CD4-positive, alpha-beta T cell treated with Interleukin-4 for 4 hours (primary cell): ENCODE measurements around the gene INTU.
A peak's percentile ranks its signal among the peaks of the same experiment; 100 is the strongest.
"Not testable (repeated sequence)": the region's sequence is repeated elsewhere in the genome, so short reads cannot be mapped to it uniquely, and the experiment has no call there.

ENCODE experiments used
- DNase-seq: peaks from one replicate; pipeline ENCODE4 v3.0.0-alpha.2; 2020

Gene INTU

DNA sequence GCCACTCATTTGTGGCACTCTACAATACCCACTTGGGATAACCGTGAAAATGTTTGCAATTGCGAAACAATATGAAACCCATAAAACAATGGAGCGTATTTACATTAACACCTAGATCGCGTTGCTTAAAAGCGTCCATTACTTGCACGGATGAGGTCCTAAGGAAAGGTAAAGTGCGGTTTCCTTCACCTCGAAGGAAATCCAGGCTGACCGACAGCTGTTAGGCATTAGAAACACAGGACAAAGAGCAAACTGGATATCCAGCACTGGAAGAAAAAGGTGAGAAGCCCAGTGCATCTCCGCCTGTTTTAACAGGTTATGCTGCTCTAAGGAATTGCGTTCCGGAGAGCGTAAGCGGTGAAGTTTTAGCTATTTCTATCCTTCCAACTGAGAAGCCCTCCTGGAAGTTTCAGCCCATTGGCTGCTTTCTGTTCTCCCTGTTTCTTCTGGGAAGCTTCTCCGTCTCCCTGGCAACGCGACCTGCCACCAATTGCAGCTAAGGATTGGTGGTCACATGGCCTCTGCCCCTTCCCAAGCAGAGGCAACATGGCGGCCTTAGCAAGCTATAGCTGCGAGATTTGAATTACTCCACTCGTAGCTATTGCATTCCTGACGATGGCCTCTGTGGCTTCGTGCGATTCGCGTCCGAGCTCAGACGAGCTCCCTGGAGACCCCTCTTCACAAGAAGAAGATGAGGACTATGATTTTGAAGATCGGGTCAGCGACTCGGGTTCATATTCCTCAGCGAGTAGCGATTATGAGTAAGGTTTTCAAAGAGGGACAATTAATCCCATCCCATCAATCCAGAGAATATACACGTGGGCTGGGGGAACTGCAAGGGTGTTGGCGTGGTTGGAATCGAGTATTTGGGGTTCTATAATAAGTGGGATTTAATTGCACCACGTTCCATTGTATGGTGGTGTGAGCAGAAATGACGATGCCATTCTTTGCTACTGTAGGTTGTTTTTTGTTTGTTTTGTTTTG is at the start of gene INTU:
Gene INTU, plus strand, starts transcription at position 538 of the 984 bp plus-strand sequence. Its CDS starts 78 bp downstream, at position 616.
- peak; percentile 15 for DNase-seq

DNA sequence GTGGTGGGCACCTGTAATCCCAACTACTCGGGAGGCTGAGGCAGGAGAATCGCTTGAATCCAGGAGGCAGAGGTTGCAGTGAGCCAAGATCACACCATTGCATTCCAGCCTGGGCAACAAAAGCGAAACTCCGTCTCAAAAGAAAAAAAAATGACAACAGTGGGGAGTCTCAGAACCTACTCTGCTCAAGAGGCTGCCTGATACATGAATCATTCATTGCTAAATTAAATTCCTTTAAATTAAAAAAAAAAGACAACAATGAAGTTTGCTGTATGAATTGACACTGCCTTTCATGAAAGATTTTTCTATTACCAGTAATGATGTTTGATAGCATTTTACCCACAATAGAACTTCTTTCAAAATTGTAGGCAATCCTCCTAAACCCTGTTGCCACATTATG is 46.3 kb upstream of the INTU start:
- DNase-seq, result not testable (repeated sequence)

DNA sequence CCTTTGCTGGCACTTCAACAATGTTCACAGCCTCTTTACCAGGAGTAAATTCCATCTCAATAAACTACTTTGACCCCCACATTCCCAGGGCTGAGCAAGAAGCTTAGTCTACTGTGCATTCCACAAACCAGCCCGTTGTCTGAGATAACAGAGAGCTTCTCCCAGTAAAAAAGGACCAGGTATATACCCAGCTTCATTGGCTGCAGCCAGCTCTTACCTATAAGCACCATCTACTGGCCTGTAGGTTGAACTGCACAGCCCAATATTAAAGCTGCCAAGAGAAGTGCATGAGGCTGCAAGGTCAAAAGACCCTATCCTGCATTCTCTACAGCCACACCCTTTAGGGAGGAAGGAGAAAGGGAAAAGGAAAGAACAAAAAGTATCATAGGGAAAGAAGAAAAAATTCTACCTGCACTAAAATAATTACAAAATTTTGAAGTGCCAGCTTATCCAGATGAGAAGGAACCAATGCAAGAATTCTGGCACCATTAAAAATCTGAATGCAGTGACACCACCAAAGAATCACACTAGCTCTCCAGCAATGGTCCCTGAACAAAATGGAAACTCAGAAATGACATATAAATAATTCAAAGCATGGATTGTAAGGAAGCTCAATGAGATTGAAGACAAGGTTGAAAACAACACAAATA is 45.7 kb upstream of the INTU start:
- peak; percentile 2 for DNase-seq

DNA sequence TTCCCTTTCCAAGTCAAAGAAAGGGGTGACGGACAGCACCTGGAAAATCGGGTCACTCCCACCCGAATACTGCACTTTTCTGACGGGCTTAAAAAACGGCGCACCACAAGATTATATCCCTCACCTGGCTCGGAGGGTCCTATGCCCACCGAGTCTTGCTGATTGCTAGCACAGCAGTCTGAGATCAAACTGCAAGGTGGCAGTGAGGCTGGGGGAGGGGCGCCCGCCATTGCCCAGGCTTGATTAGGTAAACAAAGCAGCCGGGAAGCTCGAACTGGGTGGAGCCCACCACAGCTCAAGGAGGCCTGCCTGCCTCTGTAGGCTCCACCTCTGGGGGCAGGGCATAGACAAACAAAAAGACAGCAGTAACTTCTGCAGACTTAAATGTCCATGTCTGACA is 43.6 kb upstream of the INTU start:
- DNase-seq, result not testable (repeated sequence)

DNA sequence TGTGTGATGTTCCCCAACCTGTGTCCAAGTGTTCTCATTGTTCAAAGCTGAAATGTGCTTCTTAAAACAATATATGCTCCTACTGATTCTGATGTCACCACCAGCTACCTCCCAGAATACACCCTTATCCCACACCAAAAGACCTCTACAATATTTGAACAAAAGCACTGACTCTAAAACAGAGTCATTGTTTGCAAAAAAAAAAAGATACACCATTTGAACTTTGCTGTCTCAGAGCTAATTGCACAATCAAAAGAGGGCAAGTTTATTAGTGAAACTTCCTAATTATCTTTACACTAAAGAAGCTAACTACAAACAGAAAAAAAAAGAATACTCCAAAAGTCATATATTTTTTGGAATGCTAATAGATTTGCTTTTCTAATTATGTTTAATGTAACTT is 34.1 kb upstream of the INTU start:
- no peak for DNase-seq

DNA sequence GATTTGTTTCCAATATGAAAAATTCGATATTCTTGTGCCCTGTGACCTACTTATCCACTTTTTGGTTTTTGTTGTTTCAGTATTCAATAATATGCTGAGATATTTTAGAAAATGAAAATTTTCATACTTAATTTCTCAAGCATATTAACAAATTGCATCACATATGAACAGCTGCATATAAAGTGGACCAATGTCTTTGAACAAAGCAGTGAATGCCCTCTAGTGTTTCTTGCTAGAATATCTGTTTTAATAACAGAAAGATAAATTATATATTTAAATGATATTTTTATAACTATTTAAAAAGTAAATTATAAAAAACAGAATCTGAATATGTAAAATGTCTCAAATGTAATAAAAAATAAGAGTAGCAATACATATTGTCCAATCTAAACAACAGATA is 31.7 kb upstream of the INTU start:
- DNase-seq, result no peak

DNA sequence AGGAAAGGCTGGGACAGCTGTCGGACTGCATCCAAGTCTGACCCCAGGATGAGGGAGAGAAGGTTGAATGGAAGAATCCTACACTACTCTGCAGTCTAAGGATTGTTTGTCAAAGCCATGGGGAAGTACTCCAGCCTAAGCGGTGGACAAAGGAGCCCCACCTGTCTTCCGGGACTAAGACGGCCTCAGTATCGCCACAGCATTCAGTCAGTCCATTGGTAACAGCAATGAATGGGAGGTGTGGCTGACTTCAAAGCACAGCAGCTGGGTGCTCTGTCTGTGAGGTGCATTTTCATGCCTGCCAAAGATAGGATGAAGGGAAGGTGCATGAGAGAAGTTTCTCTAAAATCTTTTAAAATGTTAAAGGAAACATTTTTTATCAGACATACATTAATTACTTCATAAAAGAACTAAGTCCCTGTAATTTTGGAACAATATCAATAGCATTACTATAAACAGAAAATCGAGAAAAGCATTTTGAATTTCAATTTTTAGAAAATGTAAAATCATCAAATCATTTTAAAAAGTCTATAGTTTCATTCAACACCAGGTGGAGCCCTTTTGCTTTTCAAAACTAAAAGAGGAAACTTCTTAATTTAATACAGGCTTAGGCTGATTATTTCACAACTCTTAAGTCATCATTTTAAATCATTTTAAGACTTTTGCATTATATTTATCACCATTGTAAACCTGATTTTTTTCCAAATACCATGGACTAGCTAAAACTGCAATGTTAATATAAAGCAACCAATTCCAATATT is 27.6 kb upstream of the INTU start:
- no peak for DNase-seq

DNA sequence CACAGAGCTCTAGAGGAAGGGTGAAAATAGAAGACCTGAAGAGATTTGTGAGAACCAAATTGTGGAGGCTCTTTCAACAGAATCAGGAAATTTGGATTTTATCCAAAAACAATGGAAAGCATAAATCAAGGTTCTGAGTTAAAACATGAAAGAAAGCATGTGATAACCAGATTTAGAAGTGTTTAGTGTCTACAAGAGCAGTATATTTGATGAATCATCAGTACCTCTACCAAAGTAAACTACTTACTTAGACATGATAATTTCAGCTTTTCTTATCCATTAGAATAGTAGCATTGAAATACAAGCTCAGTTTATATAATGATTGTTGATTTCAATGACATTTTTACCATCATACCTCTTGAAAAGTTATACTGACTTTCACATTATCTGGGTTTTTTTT is 25.9 kb upstream of the INTU start:
- no peak for DNase-seq

DNA sequence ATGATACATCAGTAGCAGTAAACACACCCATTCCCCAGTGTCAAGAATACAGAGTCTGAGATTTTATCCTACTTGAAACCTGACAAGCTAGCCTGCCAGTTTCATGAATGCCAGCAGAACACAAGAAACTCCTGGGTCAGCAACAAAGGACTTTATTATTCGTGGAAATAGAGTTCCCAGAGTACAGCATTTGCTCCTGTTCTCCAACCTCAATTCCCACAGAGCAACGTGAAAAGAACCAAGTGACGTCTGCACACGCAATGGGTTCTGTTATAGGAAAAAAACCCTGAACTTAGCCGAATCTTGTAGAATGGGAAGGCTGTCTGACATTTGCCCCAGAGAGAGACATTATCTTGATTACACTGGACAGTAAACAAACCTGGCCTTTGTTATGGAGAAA is 23.3 kb upstream of the INTU start:
- no peak for DNase-seq

DNA sequence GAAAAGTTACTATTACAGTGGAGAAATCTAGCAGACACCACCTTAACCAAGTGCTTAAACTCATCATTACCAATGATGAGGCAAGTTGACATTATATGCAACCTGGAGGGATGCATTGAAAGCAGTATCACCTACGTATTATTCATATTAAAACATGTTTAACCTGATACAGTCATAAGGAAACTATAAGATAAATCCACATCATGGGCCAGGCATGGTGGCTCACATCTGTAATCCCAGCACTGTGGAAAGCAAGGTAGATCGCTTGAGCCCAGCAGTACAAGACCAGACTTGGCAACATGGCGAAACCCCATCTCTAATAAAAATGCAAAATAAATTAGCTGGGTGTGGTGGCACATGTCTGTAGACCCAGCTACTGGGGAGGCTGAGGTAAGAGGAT is 22.3 kb upstream of the INTU start:
- DNase-seq, result no peak

DNA sequence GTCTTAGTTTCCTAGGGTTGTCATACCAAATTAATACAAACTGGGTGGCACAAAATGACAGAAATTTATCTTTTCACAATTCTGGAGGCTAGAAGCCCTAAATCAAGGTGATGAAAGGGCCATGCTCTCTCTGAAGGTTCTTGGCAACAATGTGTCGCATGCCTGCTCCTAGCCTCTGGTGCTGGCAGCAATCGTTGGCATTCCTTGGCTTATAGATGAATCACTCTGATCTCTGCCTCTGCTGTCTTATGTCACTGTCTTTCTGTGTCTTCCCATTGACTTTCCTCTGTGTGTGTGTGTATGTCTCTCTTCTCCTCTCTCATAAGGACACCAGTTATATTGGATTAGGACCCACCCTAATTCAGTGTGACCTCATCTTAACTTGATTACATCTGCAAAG is 15.9 kb upstream of the INTU start:
- DNase-seq, result no peak

DNA sequence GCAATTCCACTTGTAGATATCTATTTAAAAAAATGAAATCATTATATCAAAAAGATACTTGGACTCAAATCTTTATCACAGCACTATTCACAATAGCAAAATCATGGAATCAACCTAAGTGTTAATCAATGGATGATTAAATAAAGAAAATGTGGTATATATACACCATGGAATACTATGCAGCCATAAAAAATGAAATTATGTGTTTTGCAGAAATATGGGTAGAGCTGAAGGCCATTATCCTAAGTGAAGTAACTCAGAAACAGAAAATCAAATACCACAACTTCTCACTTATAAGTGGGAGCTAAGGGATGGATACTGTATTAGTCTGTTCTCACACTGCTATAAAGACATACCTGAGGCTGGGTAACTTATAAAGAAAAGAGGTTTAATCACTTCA is 14.3 kb upstream of the INTU start:
- no peak for DNase-seq

DNA sequence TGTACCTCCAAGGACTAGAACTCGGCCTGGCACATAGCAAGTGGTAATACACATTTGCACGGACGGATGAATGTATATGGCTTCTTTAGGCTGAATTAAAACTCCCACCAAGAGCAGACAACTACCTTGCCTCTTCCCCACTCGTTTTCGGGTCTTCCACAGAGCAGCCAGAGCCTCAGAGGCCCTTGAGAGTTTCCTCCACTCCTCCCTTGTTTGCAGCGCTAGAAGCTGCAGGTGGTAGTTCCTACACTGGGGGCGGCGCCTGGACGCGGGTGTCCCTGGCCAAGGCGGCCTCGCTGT is 10.2 kb upstream of the INTU start:
- DNase-seq, result no peak

DNA sequence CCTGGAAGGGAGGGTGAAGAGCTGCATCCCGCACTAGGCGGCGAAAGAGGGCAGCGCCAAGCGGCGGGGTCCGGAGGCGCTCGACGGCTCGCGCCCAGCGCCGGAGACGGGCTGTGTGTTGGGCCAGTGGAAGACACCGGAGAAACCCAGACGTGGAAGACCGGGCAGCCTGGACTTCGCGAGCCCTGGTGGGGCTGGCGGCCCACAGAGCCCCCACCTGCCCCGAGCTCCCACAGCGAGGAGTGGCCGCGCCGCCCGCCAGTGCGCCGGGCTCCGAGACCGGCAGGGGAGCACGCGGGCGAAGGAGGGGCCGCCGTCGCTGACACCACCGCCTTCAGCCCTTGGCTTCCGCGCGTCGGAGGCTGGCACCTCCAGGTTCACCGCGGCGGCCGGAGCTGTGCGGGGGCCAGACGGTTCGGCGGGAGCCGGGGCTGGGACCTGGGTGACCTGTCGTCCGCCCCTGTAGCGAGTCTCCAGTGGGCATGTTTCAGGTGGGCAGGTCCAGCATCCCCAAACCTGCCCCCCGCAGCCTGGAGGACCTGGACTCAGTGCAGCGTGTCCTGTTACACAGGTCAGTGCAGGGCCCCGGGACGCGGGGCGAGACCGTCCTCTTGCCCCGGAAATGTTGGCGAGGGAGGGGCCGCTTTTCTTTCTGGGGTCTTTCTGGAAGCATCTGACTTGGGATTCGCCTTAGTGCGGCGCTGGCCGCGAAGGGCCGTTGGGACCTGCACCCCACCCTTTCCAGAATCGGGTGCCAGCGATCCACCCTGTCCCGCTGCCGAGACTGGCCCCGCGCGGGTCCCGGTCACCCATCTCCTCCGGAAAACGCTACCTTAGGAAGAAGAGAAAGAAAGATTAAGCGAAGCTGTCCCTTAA is 9.6 kb upstream of the INTU start:
- DNase-seq, result no peak

DNA sequence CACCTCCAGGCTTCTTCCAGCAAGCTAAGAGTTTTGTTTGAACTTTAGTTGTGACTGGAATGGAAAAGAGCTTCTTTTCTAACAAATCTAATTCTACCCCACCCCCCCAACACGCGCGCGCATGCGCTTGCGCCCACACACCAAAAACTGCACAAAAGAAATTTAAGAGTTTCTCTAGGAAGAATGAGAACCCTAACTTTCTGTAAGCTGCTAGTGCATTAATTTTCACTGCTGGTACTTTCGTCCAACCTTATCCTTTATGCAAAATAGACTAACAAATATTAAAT is 9.0 kb upstream of the INTU start:
- no peak for DNase-seq

DNA sequence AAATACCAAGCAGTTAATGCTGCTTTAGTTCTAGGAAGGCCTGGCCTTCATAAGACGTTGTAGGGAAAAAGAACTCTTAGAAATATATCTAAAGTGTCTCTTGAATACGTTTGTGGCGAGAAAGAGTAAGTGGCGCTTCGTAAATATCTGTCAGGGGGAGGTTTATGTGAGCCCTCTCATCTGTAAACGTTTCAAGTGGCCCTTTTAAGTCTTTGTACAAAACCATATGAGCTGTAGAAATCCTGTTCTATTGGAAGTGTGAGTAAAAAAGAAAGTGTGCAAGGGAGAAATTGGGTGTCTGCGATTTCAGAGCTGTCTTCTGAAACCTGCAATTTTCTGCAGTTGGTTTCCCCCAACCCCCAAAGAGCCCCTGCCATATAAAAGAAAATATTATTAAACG is 8.6 kb upstream of the INTU start:
- DNase-seq, result no peak

DNA sequence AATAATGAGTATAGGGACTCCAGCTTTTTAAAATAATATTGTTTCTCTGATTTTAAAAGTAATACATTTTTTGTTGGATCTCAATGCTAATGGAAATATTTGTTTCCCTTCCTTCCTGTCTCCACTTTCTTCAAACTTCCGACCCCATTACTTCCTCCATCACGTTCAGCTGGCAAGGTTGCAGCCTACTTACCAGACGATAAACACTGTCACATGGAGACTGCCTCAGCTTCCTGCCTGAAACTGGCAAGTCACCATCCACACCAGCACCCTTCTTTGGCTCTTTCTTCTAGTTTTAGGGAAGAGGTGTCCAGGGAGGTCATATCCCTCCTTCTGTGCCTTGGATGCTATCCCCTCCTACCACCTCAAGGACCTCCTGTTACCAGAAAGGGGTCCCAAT is 3.4 kb upstream of the INTU start:
- DNase-seq, result no peak

DNA sequence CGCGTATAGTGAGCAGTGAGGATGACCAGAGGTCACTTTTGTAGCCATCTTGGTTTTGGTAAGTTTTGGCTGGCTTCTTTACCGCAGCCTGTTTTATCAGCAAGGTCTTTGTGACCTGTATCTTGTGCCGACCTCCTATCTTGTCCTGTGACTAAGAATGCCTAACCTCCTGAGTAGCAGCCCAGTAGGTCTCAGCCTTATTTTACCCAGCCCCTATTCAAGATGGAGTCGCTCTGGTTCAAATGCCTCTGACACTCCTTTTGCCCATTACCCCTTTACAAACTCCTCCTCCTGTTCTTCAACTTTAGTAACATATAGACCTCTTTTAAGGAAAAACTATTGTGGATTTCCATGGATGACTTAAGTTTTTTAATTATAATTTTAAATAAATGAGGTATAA is 2.6 kb upstream of the INTU start:
- no peak for DNase-seq

DNA sequence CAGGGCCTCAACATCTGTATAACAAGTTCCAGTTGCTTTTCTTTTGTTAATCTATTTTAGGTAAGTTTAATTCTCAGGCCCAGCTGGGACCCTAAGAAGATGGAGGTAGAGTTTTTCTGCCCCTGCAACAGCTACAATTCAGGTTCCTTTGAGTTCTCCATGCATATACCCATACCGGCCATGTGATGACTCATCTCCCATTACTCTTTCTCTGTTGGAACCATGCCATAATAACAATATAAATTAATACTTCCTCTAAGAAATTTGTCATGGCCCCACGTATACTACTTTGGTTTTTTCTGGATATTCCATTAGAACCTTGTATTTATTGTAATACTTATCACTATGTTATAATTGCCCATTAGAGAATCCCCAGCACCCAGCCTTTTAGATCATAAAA is 1.3 kb upstream of the INTU start:
- no peak for DNase-seq

DNA sequence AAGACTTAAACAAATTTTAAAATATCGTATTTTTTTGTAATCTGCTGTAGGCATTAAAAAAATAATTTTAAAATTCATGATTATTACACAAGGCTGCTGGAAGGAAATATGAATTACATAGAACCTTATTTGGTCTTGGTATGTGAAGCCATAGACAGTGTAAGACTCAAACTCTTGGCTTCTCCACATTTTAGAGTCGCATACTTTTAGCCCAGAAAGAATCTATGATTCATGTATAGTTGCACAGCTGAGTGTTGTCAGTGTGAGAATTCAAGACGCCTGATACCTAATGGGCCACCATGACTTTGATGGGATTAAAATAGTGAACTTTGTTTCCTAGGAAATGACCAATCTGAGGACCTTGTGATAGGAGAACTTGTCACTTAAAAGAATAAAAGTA is 1.4 kb downstream of the INTU start:
- no peak for DNase-seq

DNA sequence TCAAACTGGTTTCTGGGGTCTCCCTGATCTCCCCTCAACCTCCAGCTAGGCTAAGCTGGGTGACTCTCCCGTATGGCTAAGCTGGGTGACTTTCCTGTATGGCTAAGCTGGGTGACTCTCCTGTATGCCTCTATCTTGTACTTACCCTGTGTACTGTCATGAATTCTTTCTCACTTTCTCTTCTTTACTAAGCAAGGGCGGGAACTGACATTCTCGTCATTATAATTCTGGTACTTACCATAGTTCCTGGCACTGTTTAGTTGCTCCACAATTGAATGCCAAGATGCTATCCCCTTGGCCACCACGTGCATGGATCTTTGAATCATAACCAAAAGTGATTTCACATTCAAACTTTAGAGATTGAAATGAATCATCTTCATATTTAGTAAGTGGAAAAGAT is 8.8 kb downstream of the INTU start:
- no peak for DNase-seq

DNA sequence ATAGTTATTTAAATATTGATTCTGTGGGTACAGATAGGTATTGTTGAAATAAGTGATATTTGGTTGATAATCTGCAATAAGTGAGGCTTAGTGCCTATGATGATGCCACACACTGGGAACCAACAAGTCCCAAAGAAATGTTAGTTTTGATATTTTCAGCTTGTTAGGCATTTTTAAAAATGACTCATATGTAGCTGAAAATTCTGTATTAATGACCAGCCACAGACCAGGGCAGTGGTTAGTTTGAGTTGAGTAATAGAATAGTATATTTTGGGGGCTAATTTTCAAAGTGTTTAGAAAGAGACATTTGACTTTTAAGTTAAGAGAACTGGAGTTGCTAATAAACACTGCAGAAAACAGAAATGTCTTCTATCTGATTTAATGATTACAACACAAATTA is 9.4 kb downstream of the INTU start:
- no peak for DNase-seq

DNA sequence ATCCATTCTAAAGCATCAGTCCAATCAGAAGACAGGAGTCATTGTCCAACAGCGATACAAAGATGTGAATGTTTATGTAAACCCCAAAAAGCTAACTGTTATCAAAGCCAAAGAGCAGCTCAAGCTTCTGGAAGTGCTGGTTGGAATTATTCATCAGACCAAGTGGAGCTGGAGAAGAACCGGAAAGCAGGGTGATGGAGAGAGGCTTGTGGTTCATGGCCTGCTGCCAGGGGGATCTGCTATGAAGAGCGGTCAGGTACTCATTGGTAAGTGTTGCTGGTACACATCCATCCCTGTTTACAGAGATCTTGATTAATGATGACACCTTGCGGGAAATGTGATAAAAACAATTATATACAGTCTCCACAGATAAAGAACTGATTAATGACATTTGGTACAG is 11.0 kb downstream of the INTU start:
- DNase-seq, result no peak
